Stimulated activated CD8-positive, alpha-beta memory T cell treated with anti-CD3 and anti-CD28 coated beads, Interleukin-15, amount 100 ng/mL, for 24 hours (primary cell): ENCODE data around the gene MYO10.

Source experiments
- DNase-seq: peaks from one replicate; pipeline ENCODE4 v3.0.0-alpha.2; 2020; ENCODE audit warnings: low read depth

MYO10 gene

DNA sequence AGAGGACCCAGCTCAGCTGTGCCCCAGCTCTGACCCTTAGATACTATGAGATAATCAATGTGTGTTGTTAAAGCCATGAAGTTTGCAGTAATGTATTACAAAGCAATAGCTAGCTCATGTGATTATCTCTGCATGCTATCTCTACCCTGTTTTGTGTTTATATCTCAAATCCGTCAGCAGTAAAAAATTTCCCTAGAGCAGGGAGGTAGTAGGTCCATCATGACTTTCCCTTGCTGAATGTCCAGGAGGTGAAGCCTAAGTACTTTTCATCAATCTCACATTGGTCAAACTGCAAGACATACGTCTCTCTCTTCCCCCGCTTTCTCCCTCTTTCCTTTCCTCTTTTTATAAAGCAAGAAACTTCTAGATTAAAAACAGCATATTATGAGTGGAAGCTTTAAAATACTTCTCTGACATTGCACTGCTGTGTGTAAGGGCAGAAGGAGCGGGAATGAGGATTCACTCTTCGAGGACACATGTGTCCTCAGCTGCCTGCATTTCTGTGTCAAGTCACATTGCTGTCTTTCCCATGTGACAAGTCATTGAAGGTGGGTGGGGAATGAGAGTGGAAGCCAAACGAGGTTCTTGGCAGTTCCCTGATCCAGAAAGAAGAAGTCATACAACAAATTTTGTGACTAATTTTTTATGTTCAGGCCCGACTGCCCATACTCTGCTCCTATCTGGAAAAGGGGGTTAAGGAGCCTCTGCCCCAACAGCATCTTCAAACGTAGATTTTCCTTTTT, 226.2 kb downstream of the MYO10 start:
- no peak for DNase-seq

- DNase-seq: no peak
Measured at GRCh38 chr5:16707869-16708192, 228.3 kb downstream of the MYO10 start.

- DNase-seq: no peak
Measured at GRCh38 chr5:16707168-16707868, 228.8 kb downstream of the MYO10 start.

DNA sequence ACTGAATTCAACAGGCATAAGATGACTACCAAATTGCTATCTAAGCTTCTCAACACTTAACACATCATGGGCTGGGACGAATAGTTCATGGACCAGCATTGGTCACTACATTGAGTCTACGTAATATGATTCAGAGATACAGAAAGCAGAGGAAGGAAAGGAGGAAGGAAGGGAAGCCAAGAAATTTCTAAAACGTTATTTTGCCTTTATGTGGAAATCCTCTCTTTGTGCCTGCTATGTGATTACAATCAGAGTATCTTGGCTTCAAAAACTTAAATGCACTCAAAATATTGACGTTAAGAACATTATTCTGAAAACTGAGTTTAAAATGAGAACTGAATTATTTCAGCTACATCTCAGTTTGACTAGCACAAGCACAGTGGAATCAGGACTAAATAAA, 231.1 kb downstream of the MYO10 start:
- DNase-seq: no peak

- DNase-seq: no peak
Measured at GRCh38 chr5:16702964-16703363, 233.1 kb downstream of the MYO10 start.

DNA sequence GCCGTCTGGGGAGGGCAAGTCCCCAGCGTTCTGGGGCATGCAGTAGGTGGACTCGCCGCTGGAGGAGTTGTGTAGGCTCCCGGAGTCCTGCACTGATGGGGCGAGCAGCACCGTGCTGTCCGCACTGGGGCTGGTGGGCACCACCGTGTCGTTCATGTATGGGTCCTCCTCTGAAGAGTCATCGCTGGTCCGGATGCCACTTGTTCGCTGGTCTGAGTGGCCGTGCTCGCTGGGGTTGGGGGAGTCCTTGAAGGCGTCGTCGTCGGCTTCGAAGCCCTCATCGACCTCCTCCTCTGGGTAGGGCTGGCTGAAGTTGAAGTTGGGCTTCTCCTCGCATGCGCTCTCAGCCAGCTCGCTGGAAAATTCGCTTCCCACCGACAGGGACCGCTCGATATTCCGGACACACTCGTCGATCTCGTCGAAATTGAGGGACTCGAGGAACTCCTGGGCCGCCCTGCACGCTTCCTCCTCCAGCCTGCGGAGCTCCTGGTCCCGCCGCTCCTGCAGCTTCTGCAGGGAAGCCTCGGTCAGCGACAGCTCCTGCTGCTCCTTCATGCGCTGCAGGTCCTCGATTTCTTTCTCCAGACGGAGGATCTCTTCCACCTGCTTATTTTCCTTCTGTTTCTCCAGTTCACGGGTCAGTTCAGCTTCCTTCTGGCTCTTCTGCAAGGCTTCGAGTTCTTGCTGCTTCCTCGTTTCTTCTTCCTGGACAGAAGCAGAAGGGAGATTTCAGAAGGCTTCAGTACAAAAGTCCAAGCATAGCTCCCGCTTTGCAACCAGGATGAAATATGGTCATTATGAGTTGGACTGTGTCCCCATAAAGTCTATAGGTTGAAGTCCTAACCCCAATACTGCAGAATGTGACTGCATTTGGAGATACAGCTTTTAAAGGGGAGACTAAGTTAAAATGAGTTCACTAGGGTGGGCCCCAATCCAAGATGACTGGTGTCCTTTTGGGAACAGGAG, 234.7 kb downstream of the MYO10 start:
- no peak for DNase-seq

- no peak for DNase-seq
Measured at GRCh38 chr5:16700081-16700480, 236.0 kb downstream of the MYO10 start.

DNA sequence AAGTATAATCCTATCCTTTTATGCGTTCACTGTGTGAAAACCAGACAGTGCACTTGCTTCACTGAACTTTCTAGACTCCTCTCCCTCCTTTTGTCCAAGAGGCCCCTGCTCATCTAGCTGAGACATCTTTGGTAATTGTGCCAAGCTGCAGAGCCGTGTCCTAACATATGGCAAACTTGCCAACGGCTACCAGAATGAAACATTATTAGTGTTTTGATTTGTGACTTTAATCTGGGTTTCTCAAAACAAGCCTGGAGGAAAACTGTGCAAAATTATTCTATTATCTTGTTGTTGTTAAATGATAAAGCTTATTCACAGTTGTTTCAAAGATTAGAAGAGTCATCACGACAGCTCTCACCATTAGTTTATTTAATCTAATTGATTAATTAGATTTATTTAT, 240.3 kb downstream of the MYO10 start:
- DNase-seq: no peak

DNA sequence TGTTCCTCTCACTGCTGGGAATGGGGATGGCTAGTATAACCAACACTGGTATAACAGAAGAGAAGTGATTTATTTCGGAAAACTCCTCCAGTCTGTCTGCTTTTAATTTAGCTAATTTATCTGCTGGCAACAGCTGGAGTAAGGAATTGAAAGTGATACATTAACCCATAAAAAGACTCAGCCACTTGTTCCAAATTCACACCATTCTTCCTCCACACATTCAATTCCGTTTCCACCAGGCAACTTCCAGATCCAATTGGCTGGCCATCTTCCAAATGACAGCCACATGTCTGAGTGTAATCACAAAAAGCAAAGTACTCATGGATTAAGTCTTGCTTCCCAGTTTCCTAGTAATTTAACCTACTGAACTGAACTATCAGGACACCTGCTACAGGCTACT, 242.2 kb downstream of the MYO10 start:
- DNase-seq: no peak

- no peak for DNase-seq
Measured at GRCh38 chr5:16691731-16692130, 244.4 kb downstream of the MYO10 start.

- DNase-seq: no peak
Measured at GRCh38 chr5:16690243-16690852, 245.7 kb downstream of the MYO10 start.

DNA sequence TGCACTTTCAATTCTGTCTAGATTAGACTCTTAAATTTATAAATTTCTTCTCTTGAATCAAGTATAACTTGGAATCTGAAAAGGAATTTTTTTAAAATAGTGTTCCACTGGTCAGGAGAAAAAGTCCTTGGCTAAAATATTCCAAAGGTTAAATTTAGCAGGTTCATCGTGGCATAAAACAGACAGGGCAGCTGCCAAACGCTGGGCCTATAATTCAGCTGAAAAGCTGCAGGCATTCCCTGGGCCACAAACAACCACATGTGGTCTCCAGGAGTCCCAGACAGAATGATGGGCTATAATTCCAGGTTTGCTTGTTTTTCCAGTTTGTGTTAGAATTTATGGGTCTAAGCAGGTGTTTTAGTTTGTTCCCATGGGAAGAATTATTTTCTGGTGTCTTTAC, 248.2 kb downstream of the MYO10 start:
- DNase-seq: no peak

DNA sequence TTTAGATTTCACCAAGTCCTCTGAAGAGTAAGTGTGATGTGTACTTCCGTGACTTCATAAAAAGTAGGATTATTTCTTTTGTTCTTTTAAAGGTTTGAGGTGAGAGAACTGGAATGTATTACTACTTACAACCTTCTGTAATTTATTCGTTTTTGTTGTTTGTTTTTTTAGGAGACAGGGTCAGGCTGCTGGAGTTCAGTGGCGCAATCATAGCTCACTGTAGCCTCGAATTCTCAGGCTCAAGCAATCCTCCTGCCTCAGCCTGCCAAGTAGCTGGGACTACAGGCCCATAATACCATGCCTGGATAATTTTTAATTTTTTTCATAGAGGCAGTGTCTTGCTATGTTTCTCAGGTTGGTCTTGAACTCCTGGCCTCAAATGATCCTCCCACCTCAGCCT, 251.0 kb downstream of the MYO10 start:
- no peak for DNase-seq

DNA sequence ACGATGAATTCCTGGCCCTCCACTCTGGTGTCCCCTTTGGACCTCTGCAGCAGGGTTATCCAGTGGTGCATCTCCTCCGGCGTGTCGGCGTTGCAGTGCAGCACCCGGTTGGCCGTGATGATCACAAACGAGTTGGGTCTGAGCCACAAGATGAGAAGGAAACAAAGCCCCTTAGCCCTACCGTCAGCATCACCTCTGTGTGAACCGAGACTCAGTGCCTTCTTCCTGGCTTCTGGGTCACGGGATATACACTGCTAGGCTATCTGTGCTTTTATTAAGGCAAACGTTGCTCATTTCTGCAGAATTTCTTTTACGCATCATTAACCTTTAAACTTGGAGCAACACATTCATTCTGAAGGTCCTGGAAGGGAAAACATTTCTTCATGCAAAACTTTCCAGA, 254.2 kb downstream of the MYO10 start:
- no peak for DNase-seq

GRCh38 chr5:16679863-16680262, 256.2 kb downstream of the MYO10 start:
- no peak for DNase-seq

- no peak for DNase-seq
Measured at GRCh38 chr5:16679190-16679589, 256.9 kb downstream of the MYO10 start.

- DNase-seq: no peak
Measured at GRCh38 chr5:16675806-16676205, 260.3 kb downstream of the MYO10 start.

DNA sequence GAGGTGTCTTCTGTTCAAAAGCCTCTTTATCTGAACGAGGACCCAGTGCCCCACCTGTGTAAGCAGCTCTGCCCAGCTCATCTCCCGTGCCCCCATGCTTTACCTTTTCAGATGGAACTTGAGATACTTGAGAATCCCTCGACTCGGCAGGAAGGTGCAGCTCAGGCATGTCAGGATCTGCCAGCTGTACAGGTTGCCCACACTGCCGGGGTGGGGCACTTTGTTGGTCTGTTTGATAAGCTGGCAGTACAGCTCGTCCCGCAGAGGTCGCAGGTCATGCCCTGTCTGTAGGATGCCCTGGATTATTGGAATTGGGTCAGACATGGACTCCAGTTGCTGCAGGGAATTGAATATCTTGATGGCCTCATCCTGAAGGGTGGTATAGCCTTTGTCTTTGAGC, 261.3 kb downstream of the MYO10 start:
- no peak for DNase-seq

DNA sequence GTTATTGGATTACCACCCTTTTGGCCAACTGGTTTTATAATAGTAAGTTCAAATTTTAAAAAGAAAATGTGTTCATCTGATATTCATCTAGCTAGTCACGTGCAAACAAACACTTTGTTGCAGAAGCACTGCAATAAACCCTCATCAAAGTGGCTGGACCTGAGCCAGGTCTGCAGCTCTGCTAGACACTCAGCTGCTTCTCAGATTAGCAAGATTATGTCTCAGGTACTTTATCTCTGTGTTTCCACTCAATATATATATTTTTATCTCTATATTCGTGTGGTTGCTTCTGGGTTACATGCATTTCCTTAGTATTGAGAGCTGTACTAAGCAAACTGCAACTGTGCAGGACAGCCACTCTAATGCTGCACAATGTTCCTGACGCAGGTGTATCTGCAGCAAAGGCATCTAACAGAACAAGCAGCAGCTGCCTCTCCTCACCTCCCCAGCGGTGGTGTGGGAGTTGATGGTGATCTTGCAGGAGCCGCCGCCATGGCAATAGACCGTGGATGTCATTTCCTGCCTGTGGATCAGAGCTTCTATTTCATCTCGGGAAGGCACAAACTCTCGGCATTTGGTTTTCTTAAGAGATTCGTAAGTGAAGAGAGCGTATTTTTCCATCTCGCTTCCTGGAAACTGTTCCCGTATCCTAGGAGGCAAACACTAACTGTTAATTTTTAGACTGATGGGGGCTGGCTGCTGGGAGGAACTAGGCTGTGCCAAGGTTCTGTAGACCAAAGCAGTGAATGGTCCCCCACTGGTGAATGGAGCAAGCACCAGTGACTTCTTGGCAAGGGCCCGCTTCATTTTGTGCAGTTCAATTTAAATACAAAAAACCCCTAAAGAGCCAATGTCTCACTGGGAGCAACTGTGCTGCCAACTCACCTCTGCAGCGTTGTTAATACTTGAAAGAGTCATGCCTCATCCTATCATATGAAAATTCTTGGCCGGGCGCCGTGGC, 262.6 kb downstream of the MYO10 start:
- no peak for DNase-seq

GRCh38 chr5:16671208-16671607, 264.9 kb downstream of the MYO10 start:
- DNase-seq: no peak

GRCh38 chr5:16669776-16670175, 266.3 kb downstream of the MYO10 start:
- DNase-seq: no peak
